HCT116 (cell line): Measurements from ENCODE around the gene C17orf67. TPM values are rescaled to one million over a fixed set of nuclear protein-coding genes. Genes with fewer than 3 reads are reported as not detected.

ENCODE experiments used
- ATAC-seq: fragments of 200-7000 bp; cut with Tn5 transposase; 2 replicates; pipeline ENCODE4 v1.9.1; 2020; ENCODE audit warnings: mild to moderate bottlenecking, moderate library complexity
- BruUV-seq: library from RNA; stranded (reverse); fragments of 400-500 nt; replicated peaks from 2 replicates; lab custom pipeline; 2021; lab: Mats Ljungman, UMichigan
- CTCF ChIA-PET: fragments of 300-600 bp; sonication (Branson Sonifier 250); formaldehyde crosslinking; loops from one replicate; lab custom pipeline; 2021; ENCODE audit warnings: antibody characterized with exemption; lab: Charles Lee
- POLR2A ChIA-PET: fragments of 300-600, 350-600 bp; sonication (Branson Sonifier 250); formaldehyde crosslinking; loops from one replicate; lab custom pipeline; 2021; ENCODE audit warnings: antibody characterized with exemption; lab: Charles Lee
- RAD21 ChIA-PET, 2 experiments: fragments of 300-600 bp; sonication (Branson Sonifier 250); formaldehyde crosslinking; loops; one replicate each; lab custom pipeline; 2023; ENCODE audit warnings: low total read pairs in 2 of 2; ENCODE audit not compliant: uncharacterized antibody in 2 of 2, unreplicated experiment in 2 of 2, low non-redundant PET in 1 of 2; lab: Charles Lee
- DNase-seq: peaks from one replicate; pipeline ENCODE4 v3.0.0-alpha.2; 2010; ENCODE audit warnings: low read depth, low spot score
- H2AFZ ChIP-seq: fragments of 200-600 bp; shearing (Covaris generic), sonication (generic); 2 replicates; pipeline ENCODE4 v1.6.1; 2017; ENCODE audit warnings: low read depth, mixed run types, mixed read lengths, antibody characterized with exemption, low read length; ENCODE audit not compliant: poor library complexity, severe bottlenecking
- H3K27ac ChIP-seq: 2 replicates; pipeline ENCODE4 v1.5.1; 2012; ENCODE audit warnings: low read depth, low read length
- H3K27me3 ChIP-seq: fragments of 200-600 bp; sonication (generic); 2 replicates; pipeline ENCODE4 v1.6.1; 2016; ENCODE audit warnings: mixed run types, low read length, mixed read lengths; ENCODE audit not compliant: insufficient read depth
- H3K36me3 ChIP-seq, 2 experiments: fragments of 200-500 bp in 1 of 2; fragments of 200-600 bp in 1 of 2; sonication (Bioruptor generic) in 1 of 2; sonication (generic) in 1 of 2; 2 replicates each; pipeline versions ENCODE4 v1.5.1 to v1.6.1; 2014 to 2016; ENCODE audit warnings: low read length in 2 of 2, inconsistent platforms in 1 of 2, mixed read lengths in 1 of 2, mixed run types in 1 of 2; ENCODE audit not compliant: insufficient read depth in 2 of 2, control insufficient read depth in 1 of 2
- H3K4me1 ChIP-seq, 2 experiments: fragments of 200-600 bp in 1 of 2; sonication (generic) in 1 of 2; 2 replicates each; pipeline versions ENCODE4 v1.5.1 to v1.6.1; 2012 to 2017; ENCODE audit warnings: low read length in 2 of 2, inconsistent platforms in 1 of 2, mild to moderate bottlenecking in 1 of 2, mixed read lengths in 1 of 2, mixed run types in 1 of 2, moderate library complexity in 1 of 2; ENCODE audit not compliant: insufficient read depth in 2 of 2, control insufficient read depth in 1 of 2
- H3K4me2 ChIP-seq: fragments of 200-600 bp; sonication (generic); 2 replicates; pipeline ENCODE4 v1.6.1; 2017; ENCODE audit warnings: mixed run types, low read length, mixed read lengths
- H3K4me3 ChIP-seq, 2 experiments: fragments of 200-600 bp in 1 of 2; sonication (generic) in 1 of 2; replicated peaks in 1 of 2; 2 replicates each; pipeline ENCODE4 v1.5.1; 2011 to 2016; ENCODE audit warnings: low read length in 2 of 2, control low read depth in 1 of 2, low read depth in 1 of 2, mild to moderate bottlenecking in 1 of 2, mixed read lengths in 1 of 2, mixed run types in 1 of 2
- H3K79me2 ChIP-seq: fragments of 200-600 bp; sonication (generic); 2 replicates; pipeline ENCODE4 v1.6.1; 2017; ENCODE audit warnings: mild to moderate bottlenecking, mixed run types, low read length, moderate library complexity, mixed read lengths; ENCODE audit not compliant: insufficient read depth
- H3K9ac ChIP-seq: fragments of 200-600 bp; sonication (generic); 2 replicates; pipeline ENCODE4 v1.6.1; 2016; ENCODE audit warnings: low read length, mixed read lengths
- H3K9me2 ChIP-seq: fragments of 200-600 bp; sonication (generic), shearing (Covaris generic); 2 replicates; pipeline ENCODE4 v1.6.1; 2017; ENCODE audit warnings: mixed run types, mild to moderate bottlenecking, moderate library complexity; ENCODE audit not compliant: insufficient read depth
- H3K9me3 ChIP-seq, 2 experiments: fragments of 200-500 bp in 1 of 2; fragments of 200-600 bp in 1 of 2; sonication (Bioruptor generic) in 1 of 2; sonication (generic) in 1 of 2; 2 replicates each; pipeline ENCODE4 v1.6.1; 2014 to 2017; ENCODE audit warnings: low read length in 2 of 2, mixed read lengths in 2 of 2, inconsistent platforms in 1 of 2, low read depth in 1 of 2, mild to moderate bottlenecking in 1 of 2, mixed run types in 1 of 2, moderate library complexity in 1 of 2; ENCODE audit not compliant: control insufficient read depth in 1 of 2, insufficient read depth in 1 of 2
- H4K20me1 ChIP-seq: fragments of 200-600 bp; sonication (generic), shearing (Covaris generic); 2 replicates; pipeline ENCODE4 v1.6.1; 2017; ENCODE audit warnings: mixed run types, mild to moderate bottlenecking, moderate library complexity; ENCODE audit not compliant: insufficient read depth
- CBX3 ChIP-seq: IDR thresholded peaks from 2 replicates; pipeline ENCODE4 v1.6.1; 2012; ENCODE audit warnings: low read depth
- CEBPB ChIP-seq: IDR thresholded peaks from 2 replicates; pipeline ENCODE4 v1.6.1; 2012; ENCODE audit warnings: low read depth
- EGR1 ChIP-seq: IDR thresholded peaks from 2 replicates; pipeline ENCODE4 v1.6.1; 2012; ENCODE audit warnings: low read depth
- ELF1 ChIP-seq: IDR thresholded peaks from 2 replicates; pipeline ENCODE4 v1.6.1; 2012; ENCODE audit warnings: low read depth, borderline replicate concordance
- EZH2 ChIP-seq: fragments of 200-600 bp; sonication (generic); IDR thresholded peaks from 2 replicates; pipeline ENCODE4 v1.6.1; 2017; ENCODE audit warnings: antibody characterized with exemption, mixed run types
- EZH2phosphoT487 ChIP-seq: fragments of 200-600 bp; IDR thresholded peaks from 2 replicates; pipeline ENCODE4 v1.6.1; 2018; ENCODE audit warnings: antibody characterized with exemption, borderline replicate concordance
- FOSL1 ChIP-seq: IDR thresholded peaks from 2 replicates; pipeline ENCODE4 v1.6.1; 2012; ENCODE audit warnings: low read depth
- JUND ChIP-seq: IDR thresholded peaks from 2 replicates; pipeline ENCODE4 v1.6.1; 2012
- POLR2A ChIP-seq: IDR thresholded peaks from 2 replicates; pipeline ENCODE4 v1.7.0; 2011; ENCODE audit warnings: borderline replicate concordance; ENCODE audit not compliant: insufficient read depth, insufficient read length; ENCODE audit errors: extremely low read depth
- POLR2AphosphoS5 ChIP-seq: IDR thresholded peaks from 2 replicates; pipeline ENCODE4 v1.6.1; 2011; ENCODE audit warnings: mild to moderate bottlenecking, low read depth, low read length, moderate library complexity
- RAD21 ChIP-seq: IDR thresholded peaks from 2 replicates; pipeline ENCODE4 v1.6.1; 2012; ENCODE audit warnings: low read depth, mild to moderate bottlenecking
- SIN3A ChIP-seq: IDR thresholded peaks from 2 replicates; pipeline ENCODE4 v1.6.1; 2012; ENCODE audit warnings: low read depth
- SP1 ChIP-seq: IDR thresholded peaks from 2 replicates; pipeline ENCODE4 v1.6.1; 2012; ENCODE audit warnings: low read depth
- SRF ChIP-seq: IDR thresholded peaks from 2 replicates; pipeline ENCODE4 v1.6.1; 2012; ENCODE audit warnings: low read depth
- YY1 ChIP-seq: IDR thresholded peaks from 2 replicates; pipeline ENCODE4 v1.6.1; 2011; ENCODE audit warnings: low read length, low read depth, moderate library complexity, mild to moderate bottlenecking; ENCODE audit not compliant: insufficient replicate concordance; ENCODE audit errors: extremely low read depth
- ZFX ChIP-seq: fragments of 450-650 bp; IDR thresholded peaks from 2 replicates; pipeline ENCODE4 v1.6.1; 2017
- ZNF274 ChIP-seq: fragments of 200-500 bp; sonication (Bioruptor generic); IDR thresholded peaks from 2 replicates; pipeline ENCODE4 v1.6.1; 2014; ENCODE audit warnings: mild to moderate bottlenecking, low read depth, low read length, inconsistent platforms
- intact Hi-C: fragments of 100-400 bp; cut with micrococcal nuclease; formaldehyde crosslinking; loops from 2 replicates; pipeline ENCODE4 v1.10.0; 2022
- total RNA-seq: library from RNA; stranded (reverse); gene quantifications from one replicate; pipeline ENCODE4 v1.2.1, GENCODE V29; 2021; ENCODE audit not compliant: unreplicated experiment
- TF ChIP-seq, protein P1 (sequence below): IDR thresholded peaks from 2 replicates; pipeline ENCODE4 v1.6.1; 2012; ENCODE audit warnings: low read depth
- TF ChIP-seq, protein P2 (sequence below): IDR thresholded peaks from 2 replicates; pipeline ENCODE4 v1.6.1; 2012
- TF ChIP-seq, protein P3 (sequence below), 3 experiments: fragments of 200-600 bp in 1 of 3; sonication (generic) in 1 of 3; IDR thresholded peaks in 2 of 3; conservative IDR thresholded peaks in 1 of 3; 2 replicates each; pipeline ENCODE4 v1.5.1; 2012 to 2017; ENCODE audit warnings: low read depth in 2 of 3, low read length in 2 of 3, antibody characterized with exemption in 1 of 3, borderline replicate concordance in 1 of 3, control low read depth in 1 of 3, mild to moderate bottlenecking in 1 of 3, mixed read lengths in 1 of 3, mixed run types in 1 of 3, moderate library complexity in 1 of 3; ENCODE audit not compliant: insufficient read depth in 1 of 3

The C17orf67 gene
- total RNA-seq, 1 experiment from 2014 or later, result 0.84 TPM

DNA sequence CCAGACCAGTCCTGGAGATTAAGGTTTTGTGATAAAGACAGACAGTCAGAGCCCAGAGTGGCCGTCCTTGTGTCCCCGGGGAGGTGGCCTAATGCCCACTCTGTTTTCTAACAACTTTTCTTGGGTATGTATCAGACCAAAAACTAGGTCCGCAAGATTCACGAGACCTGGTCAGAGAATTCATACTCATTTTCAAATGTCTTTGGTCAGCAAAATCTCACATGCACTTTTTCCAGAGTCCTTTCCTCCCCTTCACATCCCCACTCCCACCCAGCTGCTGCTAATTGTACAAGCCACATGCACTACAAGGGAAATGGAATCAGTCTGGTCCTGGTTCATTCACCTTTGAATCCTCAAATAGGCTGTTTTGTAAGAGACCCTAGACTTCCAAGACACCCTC, 61.7 kb downstream of the C17orf67 start:
- ChIA-PET RAD21 (no interaction called here), POLR2A (no interaction called here), CTCF (interaction anchor here (0.6 to 1.5 kb wide), 3 partner anchors 8 to 272 kb away, joined by 4 to 6 read pairs (median 5); partner anchors contain the start of gene NOG)
- no peaks in the 10 kb centered on the region for H3K4me1 ChIP-seq
- no peaks in the 10 kb centered on the region for H3K9me3 ChIP-seq
- no peaks in the 10 kb centered on the region for H3K36me3 ChIP-seq
- H3K9me2 ChIP-seq, result no peaks in the 10 kb centered on the region
- intact Hi-C loops, result no loop called here
- BruUV-seq, result no TSS peak
- DNase-seq (no peak), ATAC-seq (no peak)
- H3K27ac ChIP-seq, result no peak overlapping the region
- H3K27me3 ChIP-seq, result peaks cover 31% of the 10 kb centered on the region
- no peak overlapping the region for H3K9ac ChIP-seq
- H3K4me2 ChIP-seq, result no peak overlapping the region
- no peaks in the 10 kb centered on the region for H4K20me1 ChIP-seq
- no peak overlapping the region for H3K4me3 ChIP-seq
- TF ChIP-seq SRF (no peak), SP1 (no peak), POLR2AphosphoS5 (no peak), EZH2 (no peak), POLR2A (no peak), RAD21 (no peak), SIN3A (no peak), EGR1 (no peak), CEBPB (no peak), EZH2phosphoT487 (no peak), ELF1 (no peak), ZNF274 (no peak), ZFX (no peak), CBX3 (no peak), FOSL1 (no peak), YY1 (no peak), JUND (no peak)
- TF ChIP-seq, protein P1, sequence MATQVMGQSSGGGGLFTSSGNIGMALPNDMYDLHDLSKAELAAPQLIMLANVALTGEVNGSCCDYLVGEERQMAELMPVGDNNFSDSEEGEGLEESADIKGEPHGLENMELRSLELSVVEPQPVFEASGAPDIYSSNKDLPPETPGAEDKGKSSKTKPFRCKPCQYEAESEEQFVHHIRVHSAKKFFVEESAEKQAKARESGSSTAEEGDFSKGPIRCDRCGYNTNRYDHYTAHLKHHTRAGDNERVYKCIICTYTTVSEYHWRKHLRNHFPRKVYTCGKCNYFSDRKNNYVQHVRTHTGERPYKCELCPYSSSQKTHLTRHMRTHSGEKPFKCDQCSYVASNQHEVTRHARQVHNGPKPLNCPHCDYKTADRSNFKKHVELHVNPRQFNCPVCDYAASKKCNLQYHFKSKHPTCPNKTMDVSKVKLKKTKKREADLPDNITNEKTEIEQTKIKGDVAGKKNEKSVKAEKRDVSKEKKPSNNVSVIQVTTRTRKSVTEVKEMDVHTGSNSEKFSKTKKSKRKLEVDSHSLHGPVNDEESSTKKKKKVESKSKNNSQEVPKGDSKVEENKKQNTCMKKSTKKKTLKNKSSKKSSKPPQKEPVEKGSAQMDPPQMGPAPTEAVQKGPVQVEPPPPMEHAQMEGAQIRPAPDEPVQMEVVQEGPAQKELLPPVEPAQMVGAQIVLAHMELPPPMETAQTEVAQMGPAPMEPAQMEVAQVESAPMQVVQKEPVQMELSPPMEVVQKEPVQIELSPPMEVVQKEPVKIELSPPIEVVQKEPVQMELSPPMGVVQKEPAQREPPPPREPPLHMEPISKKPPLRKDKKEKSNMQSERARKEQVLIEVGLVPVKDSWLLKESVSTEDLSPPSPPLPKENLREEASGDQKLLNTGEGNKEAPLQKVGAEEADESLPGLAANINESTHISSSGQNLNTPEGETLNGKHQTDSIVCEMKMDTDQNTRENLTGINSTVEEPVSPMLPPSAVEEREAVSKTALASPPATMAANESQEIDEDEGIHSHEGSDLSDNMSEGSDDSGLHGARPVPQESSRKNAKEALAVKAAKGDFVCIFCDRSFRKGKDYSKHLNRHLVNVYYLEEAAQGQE, result no peak
- TF ChIP-seq, protein P2, sequence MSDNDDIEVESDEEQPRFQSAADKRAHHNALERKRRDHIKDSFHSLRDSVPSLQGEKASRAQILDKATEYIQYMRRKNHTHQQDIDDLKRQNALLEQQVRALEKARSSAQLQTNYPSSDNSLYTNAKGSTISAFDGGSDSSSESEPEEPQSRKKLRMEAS, result no peak
- TF ChIP-seq, protein P3, sequence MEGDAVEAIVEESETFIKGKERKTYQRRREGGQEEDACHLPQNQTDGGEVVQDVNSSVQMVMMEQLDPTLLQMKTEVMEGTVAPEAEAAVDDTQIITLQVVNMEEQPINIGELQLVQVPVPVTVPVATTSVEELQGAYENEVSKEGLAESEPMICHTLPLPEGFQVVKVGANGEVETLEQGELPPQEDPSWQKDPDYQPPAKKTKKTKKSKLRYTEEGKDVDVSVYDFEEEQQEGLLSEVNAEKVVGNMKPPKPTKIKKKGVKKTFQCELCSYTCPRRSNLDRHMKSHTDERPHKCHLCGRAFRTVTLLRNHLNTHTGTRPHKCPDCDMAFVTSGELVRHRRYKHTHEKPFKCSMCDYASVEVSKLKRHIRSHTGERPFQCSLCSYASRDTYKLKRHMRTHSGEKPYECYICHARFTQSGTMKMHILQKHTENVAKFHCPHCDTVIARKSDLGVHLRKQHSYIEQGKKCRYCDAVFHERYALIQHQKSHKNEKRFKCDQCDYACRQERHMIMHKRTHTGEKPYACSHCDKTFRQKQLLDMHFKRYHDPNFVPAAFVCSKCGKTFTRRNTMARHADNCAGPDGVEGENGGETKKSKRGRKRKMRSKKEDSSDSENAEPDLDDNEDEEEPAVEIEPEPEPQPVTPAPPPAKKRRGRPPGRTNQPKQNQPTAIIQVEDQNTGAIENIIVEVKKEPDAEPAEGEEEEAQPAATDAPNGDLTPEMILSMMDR (IDR thresholded peaks at IDR 0.05 in 2 of 3, conservative IDR thresholded peaks at IDR 0.05 in 1 of 3; ENCODE audit: borderline replicate concordance in 1 of 3, insufficient read depth in 1 of 3, low read depth in 2 of 3, low read length in 2 of 3), result no peak
- H2AFZ ChIP-seq, result no peak overlapping the region
- H3K79me2 ChIP-seq, result no peaks in the 10 kb centered on the region
